GM18951 (cell line): Measurements from ENCODE around the gene CAMK2G.

ENCODE experiments used
- POLR2A ChIP-seq: IDR thresholded peaks from 4 replicates; pipeline ENCODE4 v1.6.1; 2011; ENCODE audit warnings: mild to moderate bottlenecking; ENCODE audit not compliant: insufficient read length, insufficient read depth; ENCODE audit errors: extremely low read depth
- in situ Hi-C: fragments of 300-500 bp; cut with MboI; formaldehyde crosslinking; loops from one replicate; pipeline ENCODE4 v1.12.0; 2022; ENCODE audit warnings: low sequenced_read_pairs, mixed read lengths, inconsistent platforms; ENCODE audit not compliant: unreplicated experiment

CAMK2G gene

DNA sequence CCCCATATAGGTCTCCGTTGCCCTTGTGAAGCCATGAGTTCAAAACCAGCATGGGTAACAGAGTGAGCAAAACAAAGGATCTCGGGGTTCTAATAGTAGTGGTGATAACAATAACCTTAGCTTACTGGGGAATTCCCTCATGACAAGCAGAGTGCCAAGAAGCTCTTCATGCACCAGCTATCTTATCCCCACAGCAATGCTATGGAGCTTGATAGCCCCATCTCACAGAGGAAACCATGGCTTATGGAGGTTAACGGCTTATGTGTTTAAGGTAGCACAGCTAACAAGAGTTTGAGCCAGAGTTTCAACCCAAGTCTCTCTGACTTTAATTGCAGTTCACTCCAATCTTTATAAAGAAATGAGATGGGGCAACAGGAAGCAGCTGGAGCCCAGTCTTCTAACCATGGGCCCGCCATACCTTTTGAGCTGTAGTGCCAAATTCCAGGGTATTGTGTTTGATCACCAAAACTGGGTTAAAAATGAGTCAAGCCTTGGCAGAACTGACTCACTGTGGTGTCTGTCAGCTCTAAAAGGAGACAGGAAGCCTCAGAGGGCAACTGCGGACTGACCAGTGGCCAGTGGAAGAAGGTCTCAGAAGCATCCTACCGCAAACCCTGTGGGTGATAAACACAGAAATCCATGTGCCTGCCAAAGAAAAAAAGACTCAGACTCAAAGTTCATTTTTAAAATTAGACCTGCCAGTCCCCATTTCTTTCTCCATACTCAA is 20.1 kb upstream of the CAMK2G start:
- in situ Hi-C loops: loop anchor here (25.0 kb wide), 1 partner anchor 343 kb away; no protein-coding TSS in a partner anchor
- TF ChIP-seq POLR2A: no peak

GRCh38 chr10:73893426-73893825 is 19.1 kb upstream of the CAMK2G start:
- in situ Hi-C loops: loop anchor here (25.0 kb wide), 1 partner anchor 344 kb away; no protein-coding TSS in a partner anchor
- no peak for TF ChIP-seq POLR2A

DNA sequence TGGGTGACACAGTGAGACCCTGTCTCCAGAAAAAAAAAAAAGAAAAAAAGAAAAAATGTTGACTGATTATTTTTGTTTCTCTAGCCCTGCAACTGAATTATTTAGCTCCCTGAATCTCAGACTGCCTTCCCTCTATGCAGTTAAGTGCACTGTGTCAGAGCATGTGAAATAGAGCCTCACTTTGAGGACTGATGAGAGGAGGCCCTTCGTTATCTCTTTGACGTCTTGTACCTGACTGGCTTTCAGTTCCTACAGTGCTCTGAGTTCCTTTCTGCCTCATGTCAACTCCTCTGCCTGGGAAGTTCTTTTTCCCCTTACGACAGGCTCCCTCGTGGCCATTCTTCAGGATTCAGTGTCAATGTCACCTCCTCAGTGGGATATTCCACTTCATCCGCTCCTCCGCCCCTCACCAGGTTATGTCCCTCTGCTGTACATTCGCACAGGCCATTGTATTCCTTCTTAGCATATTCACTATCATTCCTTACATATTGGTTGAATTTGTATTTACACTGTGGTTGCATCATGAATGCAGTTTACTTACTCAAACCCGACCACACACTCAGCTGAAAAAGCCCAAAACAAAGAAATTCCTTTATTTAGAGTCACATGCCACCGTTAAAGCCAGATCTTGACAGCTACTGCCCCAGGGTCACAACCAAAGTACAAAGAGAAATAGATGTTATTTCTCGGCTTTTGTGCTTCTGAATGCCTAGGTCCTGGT is 18.1 kb upstream of the CAMK2G start:
- TF ChIP-seq POLR2A: no peak
- in situ Hi-C loops: loop anchor here (25.0 kb wide), 1 partner anchor 345 kb away; no protein-coding TSS in a partner anchor

- in situ Hi-C loops: loop anchor here (25.0 kb wide), 1 partner anchor 346 kb away; no protein-coding TSS in a partner anchor
- TF ChIP-seq POLR2A: no peak
Measured at GRCh38 chr10:73891540-73891939, 17.2 kb upstream of the CAMK2G start.

DNA sequence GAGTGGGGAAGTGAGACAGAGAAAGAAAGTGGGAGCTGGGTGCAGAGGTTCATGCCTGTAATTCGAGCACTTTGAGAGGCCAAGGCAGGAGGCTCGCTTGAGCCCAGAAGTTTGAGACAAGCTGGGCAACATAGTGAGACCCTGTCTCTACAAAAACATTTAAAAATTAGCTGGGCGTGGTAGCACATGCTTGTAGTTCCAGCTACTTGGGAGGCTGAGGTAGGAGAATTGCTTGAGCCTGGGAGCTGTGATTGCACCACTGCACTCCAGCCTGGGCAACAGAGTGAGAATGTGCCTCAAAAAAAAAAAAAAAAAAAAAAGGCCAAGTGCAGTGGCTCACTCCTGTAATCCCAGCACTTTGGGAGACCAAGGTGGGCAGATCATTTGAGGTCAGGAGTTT is 16.5 kb upstream of the CAMK2G start:
- in situ Hi-C loops: loop anchor here (25.0 kb wide), 1 partner anchor 346 kb away; no protein-coding TSS in a partner anchor

DNA sequence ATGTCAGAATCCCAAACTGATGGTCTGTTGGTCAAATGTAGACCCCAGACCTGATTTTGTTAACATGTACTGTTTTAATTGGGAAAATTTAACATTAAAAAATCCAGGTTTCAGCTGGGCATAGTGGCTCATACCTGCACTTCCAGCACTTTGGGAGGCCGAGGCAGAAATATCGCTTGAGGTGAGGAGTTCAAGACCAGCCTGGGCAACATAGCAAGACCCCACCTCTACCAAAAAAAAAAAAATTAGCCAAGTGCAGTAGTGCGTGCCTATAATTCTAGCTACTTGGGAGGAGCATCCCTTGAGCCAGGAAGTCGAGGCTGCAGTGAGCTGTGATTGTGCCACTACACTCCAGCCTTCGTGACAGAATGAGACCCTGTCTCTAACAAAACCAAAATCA is 15.9 kb upstream of the CAMK2G start:
- TF ChIP-seq POLR2A: no peak
- in situ Hi-C loops: loop anchor here (25.0 kb wide), 1 partner anchor 347 kb away; no protein-coding TSS in a partner anchor

- in situ Hi-C loops: loop anchor here (10.0 to 25.0 kb wide), 3 partner anchors 45 to 348 kb away; no protein-coding TSS in a partner anchor
Measured at GRCh38 chr10:73889416-73889815, 15.1 kb upstream of the CAMK2G start.

DNA sequence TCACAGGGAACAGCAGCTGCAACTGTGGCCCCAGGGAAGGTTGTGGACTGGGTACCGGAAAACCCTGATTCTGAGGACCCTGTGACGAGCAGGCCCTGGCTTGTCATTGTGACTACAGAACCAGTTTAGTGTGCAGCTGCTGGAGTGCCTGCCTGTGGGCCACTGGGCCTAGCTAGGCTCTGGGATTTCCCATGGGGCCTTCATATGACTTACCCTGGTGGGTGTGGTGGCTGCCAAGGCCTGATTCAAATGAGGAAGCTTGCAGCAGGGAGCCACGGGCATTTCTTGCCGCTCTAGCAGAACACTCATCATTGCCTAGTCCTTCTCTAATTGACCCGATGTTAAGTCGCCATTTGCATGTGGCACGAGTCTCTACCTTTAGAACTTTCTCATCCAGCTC is 14.7 kb upstream of the CAMK2G start:
- in situ Hi-C loops: loop anchor here (10.0 to 25.0 kb wide), 3 partner anchors 46 to 348 kb away; no protein-coding TSS in a partner anchor

GRCh38 chr10:73888514-73888913 is 14.2 kb upstream of the CAMK2G start:
- in situ Hi-C loops: loop anchor here (10.0 to 25.0 kb wide), 3 partner anchors 46 to 349 kb away; no protein-coding TSS in a partner anchor
- TF ChIP-seq POLR2A: no peak

More for the DNA sequence above, 14.7 kb upstream of the CAMK2G start:
- TF ChIP-seq POLR2A: no peak

DNA sequence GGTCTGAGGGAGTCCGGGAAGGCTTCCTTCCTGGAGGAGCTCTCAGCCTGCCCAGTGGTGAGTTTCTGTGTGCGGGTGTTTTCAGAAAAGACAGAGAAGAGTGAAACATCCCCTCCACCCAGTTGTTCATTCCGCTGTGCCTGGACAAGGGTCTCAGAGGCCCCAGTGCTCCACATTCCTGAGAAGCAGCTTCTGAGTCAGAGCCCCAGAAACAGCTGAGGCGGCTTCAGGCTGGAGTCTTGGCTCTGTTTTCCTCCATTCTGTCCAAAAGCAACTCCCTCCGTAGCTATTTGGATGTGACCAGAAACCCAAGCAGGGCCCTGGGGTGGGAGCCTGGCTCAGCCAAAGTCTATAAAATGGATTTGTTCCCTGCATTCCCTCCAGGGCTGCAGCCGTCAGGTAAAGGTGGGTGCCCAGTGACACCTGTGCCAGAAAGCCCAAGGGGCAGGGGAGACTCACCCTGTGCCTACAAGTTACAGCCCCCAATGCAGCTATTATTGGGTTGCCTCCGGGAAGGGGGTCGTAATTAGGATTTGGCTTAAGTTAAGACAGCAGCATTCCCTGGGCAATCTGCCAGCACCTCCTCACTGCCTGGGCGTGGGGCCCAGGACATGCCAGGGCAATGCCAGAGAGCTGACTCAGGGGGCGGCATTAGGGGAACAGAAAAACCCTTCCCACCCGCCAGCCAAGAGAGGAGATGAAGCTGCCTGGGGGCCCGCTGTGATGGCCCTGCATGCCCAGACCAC is 13.1 kb upstream of the CAMK2G start:
- no peak for TF ChIP-seq POLR2A
- in situ Hi-C loops: loop anchor here (10.0 to 25.0 kb wide), 3 partner anchors 47 to 350 kb away; no protein-coding TSS in a partner anchor

- no peak for TF ChIP-seq POLR2A
- in situ Hi-C loops: loop anchor here (10.0 to 25.0 kb wide), 3 partner anchors 48 to 351 kb away; no protein-coding TSS in a partner anchor
Measured at GRCh38 chr10:73886661-73887293, 12.4 kb upstream of the CAMK2G start.

DNA sequence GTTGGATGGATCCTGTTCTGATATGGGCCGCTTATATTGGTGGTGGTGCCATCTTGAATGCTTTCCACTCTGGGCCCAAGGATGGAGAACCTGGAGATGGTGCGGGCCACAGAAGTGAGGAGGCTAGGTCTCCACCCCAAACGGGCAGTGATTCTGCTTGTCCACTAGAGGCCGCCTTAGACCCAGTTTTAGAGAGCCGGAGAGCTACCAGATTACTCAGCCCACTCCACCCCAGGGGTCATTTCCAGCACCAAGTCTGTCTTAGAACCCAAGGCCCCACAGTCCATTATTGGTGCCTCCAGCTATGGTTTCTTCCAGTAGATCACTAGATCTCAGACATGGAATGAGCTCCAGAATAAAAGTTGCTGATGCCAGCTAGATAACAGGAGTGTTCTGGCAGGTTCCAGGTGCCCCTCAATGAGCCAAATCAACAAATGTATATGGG is 11.8 kb upstream of the CAMK2G start:
- in situ Hi-C loops: loop anchor here (10.0 to 25.0 kb wide), 3 partner anchors 49 to 351 kb away; no protein-coding TSS in a partner anchor
- TF ChIP-seq POLR2A: no peak
